PC-9 (cell line): ENCODE data around the gene NFIA. TPM values are rescaled to one million over a fixed set of nuclear protein-coding genes. Genes with fewer than 3 reads are reported as not detected.

ENCODE experiments used
- BruUV-seq: library from RNA; stranded (reverse); fragments of 400-500 nt; replicated peaks from 2 replicates; lab custom pipeline; 2021; lab: Mats Ljungman, UMichigan
- CTCF ChIA-PET: fragments of 300-600 bp; sonication (Branson Sonifier 250); formaldehyde crosslinking; loops from one replicate; lab custom pipeline; 2022; ENCODE audit warnings: antibody characterized with exemption; lab: Charles Lee
- POLR2A ChIA-PET: fragments of 300-600 bp; sonication (Branson Sonifier 250); formaldehyde crosslinking; loops from one replicate; lab custom pipeline; 2022; ENCODE audit warnings: antibody characterized with exemption; ENCODE audit not compliant: unreplicated experiment; lab: Charles Lee
- DNase-seq, 2 experiments: peaks; one replicate each; pipeline versions ENCODE4 v3.0.0 to v3.0.0-alpha.2; 2015 to 2022; ENCODE audit warnings: mixed read lengths in 1 of 2
- H2AFZ ChIP-seq: fragments of 200-600 bp; sonication (generic); 2 replicates; pipeline ENCODE4 v1.8.1; 2017; ENCODE audit warnings: antibody characterized with exemption
- H3F3A ChIP-seq: fragments of 200-600 bp; sonication (generic); 2 replicates; pipeline ENCODE4 v1.8.1; 2017; ENCODE audit warnings: antibody characterized with exemption, mild to moderate bottlenecking, low read depth; ENCODE audit not compliant: insufficient read depth
- H3K27ac ChIP-seq: fragments of 200-600 bp; sonication (generic); 2 replicates; pipeline ENCODE4 v1.6.1; 2016; ENCODE audit warnings: mixed run types
- H3K27me3 ChIP-seq: fragments of 200-600 bp; sonication (generic); 2 replicates; pipeline ENCODE4 v1.6.1; 2016; ENCODE audit warnings: low read depth, mixed run types; ENCODE audit not compliant: insufficient read depth
- H3K36me3 ChIP-seq: fragments of 200-600 bp; sonication (generic); 2 replicates; pipeline ENCODE4 v1.6.1; 2016; ENCODE audit warnings: low read depth, mixed run types
- H3K4me1 ChIP-seq: fragments of 200-600 bp; sonication (generic); replicated peaks from 2 replicates; pipeline ENCODE4 v1.6.1; 2016; ENCODE audit warnings: mixed run types; ENCODE audit not compliant: insufficient read depth
- H3K4me2 ChIP-seq: fragments of 200-600 bp; sonication (generic); 2 replicates; pipeline ENCODE4 v1.6.1; 2017; ENCODE audit warnings: mixed run types
- H3K4me3 ChIP-seq: fragments of 200-600 bp; sonication (generic); 2 replicates; pipeline ENCODE4 v1.6.1; 2016; ENCODE audit warnings: mixed run types
- H3K79me2 ChIP-seq: fragments of 200-600 bp; sonication (generic); 2 replicates; pipeline ENCODE4 v1.6.1; 2017; ENCODE audit warnings: low read depth, mixed run types
- H3K9me2 ChIP-seq: fragments of 200-600 bp; sonication (generic); 2 replicates; pipeline ENCODE4 v1.8.1; 2017; ENCODE audit warnings: mild to moderate bottlenecking; ENCODE audit not compliant: insufficient read depth
- H3K9me3 ChIP-seq: fragments of 200-600 bp; sonication (generic); 2 replicates; pipeline ENCODE4 v1.8.1; 2016; ENCODE audit warnings: low read depth; ENCODE audit not compliant: insufficient read depth
- H4K20me1 ChIP-seq: fragments of 200-600 bp; sonication (generic); 2 replicates; pipeline ENCODE4 v1.8.1; 2017; ENCODE audit not compliant: insufficient read depth
- CTCF ChIP-seq: fragments of 200-600 bp; sonication (generic); conservative IDR thresholded peaks from 2 replicates; pipeline ENCODE4 v1.6.1; 2017; ENCODE audit warnings: mixed run types, antibody characterized with exemption, mild to moderate bottlenecking, moderate library complexity
- EZH2 ChIP-seq: fragments of 200-600 bp; sonication (generic); IDR thresholded peaks from 2 replicates; pipeline ENCODE4 v1.8.0; 2017; ENCODE audit warnings: antibody characterized with exemption, low read depth
- intact Hi-C: fragments of 100-400 bp; cut with micrococcal nuclease; formaldehyde crosslinking; loops from one replicate; pipeline ENCODE4 v1.10.0; 2022; ENCODE audit not compliant: unreplicated experiment
- total RNA-seq: library from RNA; stranded (reverse); gene quantifications from 2 replicates; pipeline ENCODE4 v1.2.3, GENCODE V29; 2021

Gene NFIA
- total RNA-seq, 1 experiment from 2014 or later = 26.7 TPM

- H3K36me3 ChIP-seq = no peaks in the 10 kb centered on the region
- TF ChIP-seq EZH2 = no peak
- no peak for TF ChIP-seq CTCF
- no peak overlapping the region for H3K4me2 ChIP-seq
- H3K4me3 ChIP-seq = no peak overlapping the region
- peaks cover 19% of the 10 kb centered on the region for H3K79me2 ChIP-seq
- intact Hi-C loops = no loop called here
- CTCF ChIA-PET = no interaction called here
- H2AFZ ChIP-seq = no peak overlapping the region
- no peaks in the 10 kb centered on the region for H3K9me2 ChIP-seq
- no peak overlapping the region for H3K27ac ChIP-seq
- H4K20me1 ChIP-seq = no peaks in the 10 kb centered on the region
- H3F3A ChIP-seq = peaks cover 3% of the 10 kb centered on the region; the same call in 1 of the 2 replicates
- DNase-seq = no peak
- no peaks in the 10 kb centered on the region for H3K27me3 ChIP-seq
- H3K4me1 ChIP-seq = peaks cover 17% of the 10 kb centered on the region
- no TSS peak for BruUV-seq
- no peaks in the 10 kb centered on the region for H3K9me3 ChIP-seq
- POLR2A ChIA-PET = no interaction called here
Observed at GRCh38 chr1:61123326-61123725, 41.0 kb downstream of the NFIA start.

- Histone ChIP-seq H2AFZ (no peak overlapping the region), H3K27ac (no peak overlapping the region), H3K9me2 (no peaks in the 10 kb centered on the region), H3K4me2 (no peak overlapping the region), H4K20me1 (no peaks in the 10 kb centered on the region), H3K4me1 (peaks cover 17% of the 10 kb centered on the region), H3K27me3 (no peaks in the 10 kb centered on the region), H3K9me3 (no peaks in the 10 kb centered on the region), H3K36me3 (no peaks in the 10 kb centered on the region), H3K4me3 (no peak overlapping the region), H3F3A (peaks cover 3% of the 10 kb centered on the region; the same call in 1 of the 2 replicates), H3K79me2 (peaks cover 19% of the 10 kb centered on the region)
- POLR2A ChIA-PET = no interaction called here
- no peak for DNase-seq
- CTCF ChIA-PET = no interaction called here
- intact Hi-C loops = no loop called here
- TF ChIP-seq EZH2 = no peak
- no peak for TF ChIP-seq CTCF
- BruUV-seq = no TSS peak
Observed at GRCh38 chr1:61124078-61124477, 41.7 kb downstream of the NFIA start.

GRCh38 chr1:61124696-61125095, 42.3 kb downstream of the NFIA start:
- Histone ChIP-seq H4K20me1 (no peaks in the 10 kb centered on the region), H3K36me3 (no peaks in the 10 kb centered on the region), H3K27ac (no peak overlapping the region), H3F3A (peaks cover 3% of the 10 kb centered on the region; the same call in 1 of the 2 replicates), H3K27me3 (no peaks in the 10 kb centered on the region), H3K4me1 (peaks cover 17% of the 10 kb centered on the region), H2AFZ (no peak overlapping the region), H3K4me2 (no peak overlapping the region), H3K9me2 (no peaks in the 10 kb centered on the region), H3K79me2 (peaks cover 19% of the 10 kb centered on the region), H3K4me3 (no peak overlapping the region), H3K9me3 (no peaks in the 10 kb centered on the region)
- intact Hi-C loops = no loop called here
- ChIA-PET CTCF (no interaction called here), POLR2A (no interaction called here)
- no peak for DNase-seq
- TF ChIP-seq CTCF (no peak), EZH2 (no peak)
- no TSS peak for BruUV-seq
